ENCODE measurements around the gene TTC1.

TTC1 gene

GRCh38 chr5:160044391-160044804 lies 35.5 kb downstream of the TTC1 start:
- no peak for DNase-seq (ENCODE audit: low spot score)
- TF ChIP-seq CTCF (conservative IDR thresholded peaks at IDR 0.05; ENCODE audit: low read depth) = no peak
- ChIA-PET POLR2A (ENCODE audit: low non-redundant PET) (no interaction called here), CTCF (no interaction called here)
- no peak overlapping the region for H3K27ac ChIP-seq

GRCh38 chr5:160044967-160045366 lies 36.0 kb downstream of the TTC1 start:
- POLR2A ChIA-PET (ENCODE audit: low non-redundant PET) = interaction anchor here (0.8 kb wide), 1 partner anchor 187 kb away, joined by 9 read pairs; no protein-coding TSS in a partner anchor
- CTCF ChIA-PET = no interaction called here
- no peak for DNase-seq (ENCODE audit: low spot score)
- TF ChIP-seq CTCF (conservative IDR thresholded peaks at IDR 0.05; ENCODE audit: low read depth) = no peak
- H3K27ac ChIP-seq = no peak overlapping the region

- ChIA-PET CTCF (interaction anchor here (0.6 kb wide), 1 partner anchor 26 kb away, joined by 4 read pairs; no protein-coding TSS in a partner anchor), POLR2A (ENCODE audit: low non-redundant PET) (no interaction called here)
- no peak for DNase-seq (ENCODE audit: low spot score)
- TF ChIP-seq CTCF (conservative IDR thresholded peaks at IDR 0.05; ENCODE audit: low read depth) = no peak
- H3K27ac ChIP-seq = no peak overlapping the region
These were observed 38.5 kb downstream of the TTC1 start for GRCh38 chr5:160047423-160047822.

- ChIA-PET POLR2A (ENCODE audit: low non-redundant PET) (no interaction called here), CTCF (no interaction called here)
- DNase-seq (ENCODE audit: low spot score) = no peak
- no peak for TF ChIP-seq CTCF (conservative IDR thresholded peaks at IDR 0.05; ENCODE audit: low read depth)
- H3K27ac ChIP-seq = no peak overlapping the region
These were observed 39.2 kb downstream of the TTC1 start for GRCh38 chr5:160048131-160048530.

GRCh38 chr5:160049099-160049498 lies 40.2 kb downstream of the TTC1 start:
- ChIA-PET CTCF (interaction anchor here (0.7 to 1.0 kb wide), 2 partner anchors 27 to 297 kb away, joined by 3 read pairs; no protein-coding TSS in a partner anchor), POLR2A (ENCODE audit: low non-redundant PET) (no interaction called here)
- H3K27ac ChIP-seq = no peak overlapping the region
- DNase-seq (ENCODE audit: low spot score) = no peak
- TF ChIP-seq CTCF (conservative IDR thresholded peaks at IDR 0.05; ENCODE audit: low read depth) = no peak

- POLR2A ChIA-PET (ENCODE audit: low non-redundant PET) = no interaction called here
- no peak for DNase-seq (ENCODE audit: low spot score)
- no peak overlapping the region for H3K27ac ChIP-seq
- CTCF ChIA-PET = interaction anchor here (0.5 to 1.8 kb wide), 2 partner anchors 32 to 57 kb away, joined by 3 to 9 read pairs; no protein-coding TSS in a partner anchor
- TF ChIP-seq CTCF (conservative IDR thresholded peaks at IDR 0.05; ENCODE audit: low read depth) = no peak
These were observed 45.1 kb downstream of the TTC1 start for GRCh38 chr5:160054047-160054446.

All from RWPE1 (cell line).